Adrenal gland (tissue), 12 donors: Measurements from ENCODE around the gene ANO7. TPM values are rescaled to one million over a fixed set of nuclear protein-coding genes. Genes with fewer than 3 reads are reported as not detected.

Experiments used
- DNase-seq, 7 donors: peaks; one replicate each; pipeline ENCODE4 v3.0.0-alpha.2; 2019 to 2020
- H3K27ac ChIP-seq, 5 donors: fragments of 200-600 bp; sonication (generic) in 4 of 5; 1 replicate in 3 of 5; 2 replicates in 2 of 5; pipeline versions ENCODE4 v1.5.1 to v1.8.0; 2016 to 2020; ENCODE audit warnings: mild to moderate bottlenecking in 1 of 5
- H3K27me3 ChIP-seq: fragments of 200-600 bp; 2 replicates; pipeline ENCODE4 v1.8.0; 2021
- H3K36me3 ChIP-seq, 2 donors: fragments of 200-600 bp; replicated peaks in 1 of 2; 1 replicate in 1 of 2; 2 replicates in 1 of 2; pipeline versions ENCODE4 v1.5.1 to v1.8.0; 2018 to 2022
- H3K4me1 ChIP-seq, 2 donors: fragments of 200-600 bp; replicated peaks in 1 of 2; 1 replicate in 1 of 2; 2 replicates in 1 of 2; pipeline versions ENCODE4 v1.5.1 to v1.8.0; 2018 to 2021
- H3K4me3 ChIP-seq, 4 donors: fragments of 200-600 bp; sonication (generic) in 3 of 4; one replicate each; pipeline ENCODE4 v1.5.1; 2016 to 2018
- H3K9me3 ChIP-seq, 3 donors: fragments of 200-600 bp; sonication (generic) in 1 of 3; replicated peaks in 1 of 3; 1 replicate in 2 of 3; 2 replicates in 1 of 3; pipeline versions ENCODE4 v1.5.1 to v1.8.0; 2016 to 2021
- POLR2A ChIP-seq, 2 donors: fragments of 450-650 bp; IDR thresholded peaks; one replicate each; pipeline ENCODE4 v1.6.1; 2017; ENCODE audit warnings: antibody characterized with exemption in 2 of 2, mild to moderate bottlenecking in 2 of 2, moderate library complexity in 1 of 2
- WGBS, 4 donors: extraction: QIAGEN DNeasy Blood & Tissue Kit in 2 of 4; methylation state at CpG; one replicate each; pipeline versions ENCODE4 v1.1.5 to v1.1.7; 2013 to 2017; 5-methylcytosine and 5-hydroxymethylcytosine counted together
- intact Hi-C, 2 donors: fragments of 100-400 bp; cut with DNase I; formaldehyde crosslinking; loops; one replicate each; pipeline versions ENCODE4 v1.14.1 to v1.15.0; 2022 to 2023
- polyA plus RNA-seq, 3 donors: library from polyadenylated mRNA; stranded (reverse); fragments of 200-250 nt in 2 of 3; fragments of 350-450 nt in 1 of 3; fragmentation: Illumina TruSeq in 1 of 3; extraction: RNeasy Lipid Tissue Mini Kit (QIAGEN cat#74804) in 1 of 3; gene quantifications; one replicate each; pipeline ENCODE4 v1.2.3, GENCODE V29; 2013 to 2014
- total RNA-seq, 9 donors: library from RNA; depleted of rRNA in 4 of 9; stranded (reverse); fragments of >200 nt in 4 of 9; fragments of 120-200 nt in 1 of 9; fragmentation: NEBNext Ultra II Directional in 1 of 9; extraction: Animal tissue kit (Norgen Biotek cat#: 25700) in 1 of 9; gene quantifications; one replicate each; pipeline versions ENCODE4 v1.1.0 to v1.2.4, GENCODE V29; 2013 to 2023
- TF ChIP-seq, protein P1 (sequence below), 6 experiments: fragments of 450-650 bp in 4 of 6; fragments of 200-600 bp in 2 of 6; sonication (generic) in 1 of 6; IDR thresholded peaks; 1 replicate in 5 of 6; 2 replicates in 1 of 6; pipeline versions ENCODE4 v1.5.1 to v1.8.0; 2016 to 2021; ENCODE audit warnings: antibody characterized with exemption in 6 of 6, mild to moderate bottlenecking in 2 of 6, moderate library complexity in 1 of 6
- donor health status: healthy with polysubstance abuse.
- donor health status: Bipolar disorder and iron deficiency.
- donor health status: DM: yes; HTN: yes; CAD: no.
- donor health status: DM: no; HTN: no; CAD: no.
- donor health status: DM: no; HTN: no; CAD: no.
- donor health status: DM: yes; HTN: yes; CAD: no.

ANO7 gene
- total and polyA plus RNA-seq, 12 donors, result 0.48 to 5.1 (median 1.8) TPM

DNA sequence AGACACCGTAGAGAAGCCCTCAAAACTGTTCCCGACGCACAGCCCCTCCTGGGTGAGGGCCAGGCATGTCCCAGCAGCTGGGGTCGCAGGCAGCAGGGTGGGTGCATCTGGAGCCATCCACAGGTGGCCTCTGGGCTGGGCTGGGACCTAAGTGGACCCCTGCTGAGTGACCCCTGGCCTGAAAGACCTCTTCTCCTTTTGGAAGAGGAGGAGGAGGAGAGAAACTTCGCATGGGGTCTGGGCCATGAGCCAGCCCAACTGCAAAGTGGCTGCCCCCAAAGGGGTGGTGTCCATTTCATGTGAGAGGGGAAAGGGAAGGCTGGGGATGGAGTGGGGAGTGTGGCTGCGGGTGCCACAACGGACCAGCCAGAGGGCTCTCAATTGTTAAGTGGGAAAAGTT is 25.1 kb downstream of the ANO7 start:
- DNase-seq, result no peak
- no peak overlapping the region for H3K4me3 ChIP-seq
- H3K27me3 ChIP-seq, result no peaks in the 10 kb centered on the region
- TF ChIP-seq, protein P1, sequence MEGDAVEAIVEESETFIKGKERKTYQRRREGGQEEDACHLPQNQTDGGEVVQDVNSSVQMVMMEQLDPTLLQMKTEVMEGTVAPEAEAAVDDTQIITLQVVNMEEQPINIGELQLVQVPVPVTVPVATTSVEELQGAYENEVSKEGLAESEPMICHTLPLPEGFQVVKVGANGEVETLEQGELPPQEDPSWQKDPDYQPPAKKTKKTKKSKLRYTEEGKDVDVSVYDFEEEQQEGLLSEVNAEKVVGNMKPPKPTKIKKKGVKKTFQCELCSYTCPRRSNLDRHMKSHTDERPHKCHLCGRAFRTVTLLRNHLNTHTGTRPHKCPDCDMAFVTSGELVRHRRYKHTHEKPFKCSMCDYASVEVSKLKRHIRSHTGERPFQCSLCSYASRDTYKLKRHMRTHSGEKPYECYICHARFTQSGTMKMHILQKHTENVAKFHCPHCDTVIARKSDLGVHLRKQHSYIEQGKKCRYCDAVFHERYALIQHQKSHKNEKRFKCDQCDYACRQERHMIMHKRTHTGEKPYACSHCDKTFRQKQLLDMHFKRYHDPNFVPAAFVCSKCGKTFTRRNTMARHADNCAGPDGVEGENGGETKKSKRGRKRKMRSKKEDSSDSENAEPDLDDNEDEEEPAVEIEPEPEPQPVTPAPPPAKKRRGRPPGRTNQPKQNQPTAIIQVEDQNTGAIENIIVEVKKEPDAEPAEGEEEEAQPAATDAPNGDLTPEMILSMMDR (IDR thresholded peaks at IDR 0.05), result no peak
- TF ChIP-seq POLR2A (IDR thresholded peaks at IDR 0.05), result no peak
- peaks cover 2 to 3% of the 10 kb centered on the region in 2 donors for H3K4me1 ChIP-seq
- 79 to 88% (median 79%) methylated on average over 3 to 7 of the region's 7 CpGs for WGBS, 4 donors
- intact Hi-C loops, result loop anchor here in 1 of 2 donors (10.0 kb wide), 1 partner anchor 359 kb away; no protein-coding TSS in a partner anchor
- H3K9me3 ChIP-seq, result no peaks in the 10 kb centered on the region
- H3K27ac ChIP-seq, result no peak overlapping the region
- no peaks in the 10 kb centered on the region for H3K36me3 ChIP-seq

DNA sequence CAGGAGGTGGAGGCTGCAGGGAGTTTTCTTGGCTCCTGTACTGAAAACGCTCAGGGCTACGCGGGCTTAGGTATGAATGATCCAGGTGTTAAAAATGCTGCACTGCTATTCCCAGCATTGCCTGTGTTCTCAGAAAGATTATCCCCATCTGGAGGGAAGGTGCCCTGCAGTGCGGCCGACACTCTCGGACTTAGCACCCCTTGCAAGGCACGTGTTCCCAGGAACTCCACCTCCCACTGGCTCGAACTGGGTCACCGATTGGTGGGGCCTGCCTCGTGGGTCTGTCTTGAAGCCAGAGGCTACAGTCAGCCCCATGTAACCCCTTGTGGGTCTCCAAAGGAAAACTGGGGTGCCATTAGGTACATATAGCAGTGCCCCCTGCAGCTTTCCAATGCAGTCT is 25.7 kb downstream of the ANO7 start:
- no peaks in the 10 kb centered on the region for H3K36me3 ChIP-seq
- 54 to 67% (median 63%) methylated on average over 3 to 10 of the region's 10 CpGs for WGBS, 4 donors
- H3K4me3 ChIP-seq, result no peak overlapping the region
- H3K4me1 ChIP-seq, result peaks cover 8 to 9% of the 10 kb centered on the region in 2 donors
- no peaks in the 10 kb centered on the region for H3K9me3 ChIP-seq
- no peaks in the 10 kb centered on the region for H3K27me3 ChIP-seq
- H3K27ac ChIP-seq, result no peak overlapping the region
- intact Hi-C loops, result loop anchor here in 1 of 2 donors (10.0 kb wide), 1 partner anchor 359 kb away; no protein-coding TSS in a partner anchor
- TF ChIP-seq POLR2A (IDR thresholded peaks at IDR 0.05), result no peak
- TF ChIP-seq, protein P1 (IDR thresholded peaks at IDR 0.05), result no peak
- no peak for DNase-seq

DNA sequence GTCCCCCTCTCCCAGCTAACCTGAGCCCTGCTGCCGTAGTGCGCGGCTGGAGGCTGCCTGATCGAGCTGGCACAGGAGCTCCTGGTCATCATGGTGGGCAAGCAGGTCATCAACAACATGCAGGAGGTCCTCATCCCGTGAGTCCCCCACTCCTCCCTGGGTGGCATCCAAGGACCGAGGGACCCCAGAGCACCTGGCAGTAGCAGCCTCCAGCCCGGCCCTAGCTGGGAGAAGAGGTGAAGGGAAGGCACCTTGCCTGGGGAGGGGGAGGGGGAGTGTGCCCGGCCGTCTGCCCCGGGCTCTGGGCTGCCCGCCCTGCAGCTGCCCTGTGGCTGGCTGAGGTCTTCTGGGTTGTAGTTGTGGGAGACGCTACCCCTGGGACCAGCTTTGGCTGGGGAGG is 26.3 kb downstream of the ANO7 start:
- no peaks in the 10 kb centered on the region for H3K36me3 ChIP-seq
- H3K27ac ChIP-seq, result no peak overlapping the region
- H3K4me1 ChIP-seq, result peaks cover 11% of the 10 kb centered on the region in 2 donors
- TF ChIP-seq, protein P1 (IDR thresholded peaks at IDR 0.05), result no peak
- no peak for TF ChIP-seq POLR2A (IDR thresholded peaks at IDR 0.05)
- DNase-seq, result no peak
- 81 to 100% (median 90%) methylated on average over 2 to 12 of the region's 12 CpGs for WGBS, 4 donors
- no peaks in the 10 kb centered on the region for H3K9me3 ChIP-seq
- no peak overlapping the region for H3K4me3 ChIP-seq
- intact Hi-C loops, result loop anchor here in 1 of 2 donors (10.0 kb wide), 1 partner anchor 360 kb away; no protein-coding TSS in a partner anchor
- no peaks in the 10 kb centered on the region for H3K27me3 ChIP-seq

DNA sequence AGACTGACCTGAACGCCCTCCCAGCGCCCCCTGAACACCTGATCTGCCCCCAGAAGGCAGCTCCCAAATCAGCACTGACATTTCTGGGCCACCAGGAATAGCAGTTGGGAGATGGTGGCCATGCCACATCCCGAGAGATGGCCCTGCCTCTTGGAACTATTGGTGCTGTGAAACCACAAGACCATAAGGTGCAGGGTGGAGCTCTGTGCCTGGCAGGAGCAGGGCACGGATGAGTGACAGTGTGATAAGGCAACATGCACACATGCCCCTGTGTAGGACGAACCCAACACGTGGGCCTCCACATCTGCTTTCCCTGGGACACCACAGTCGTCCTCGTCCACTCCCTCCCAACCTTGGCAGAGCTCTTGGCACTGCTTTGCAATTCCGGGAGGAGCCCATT is 26.9 kb downstream of the ANO7 start:
- Histone ChIP-seq H3K9me3 (no peaks in the 10 kb centered on the region), H3K27ac (no peak overlapping the region), H3K4me3 (no peak overlapping the region), H3K27me3 (no peaks in the 10 kb centered on the region), H3K36me3 (no peaks in the 10 kb centered on the region), H3K4me1 (peaks cover 11% of the 10 kb centered on the region in 2 donors)
- 66 to 72% (median 71%) methylated on average over 8 to 9 of the region's 9 CpGs; no CpG with 5 or more reads in 1 of the 4 donors for WGBS, 4 donors
- DNase-seq, result no peak
- intact Hi-C loops, result loop anchor here in 1 of 2 donors (10.0 kb wide), 1 partner anchor 361 kb away; no protein-coding TSS in a partner anchor
- no peak for TF ChIP-seq POLR2A (IDR thresholded peaks at IDR 0.05)
- TF ChIP-seq, protein P1 (IDR thresholded peaks at IDR 0.05), result no peak
